ENCODE measurements around the gene UBAC2.

UBAC2 gene

DNA sequence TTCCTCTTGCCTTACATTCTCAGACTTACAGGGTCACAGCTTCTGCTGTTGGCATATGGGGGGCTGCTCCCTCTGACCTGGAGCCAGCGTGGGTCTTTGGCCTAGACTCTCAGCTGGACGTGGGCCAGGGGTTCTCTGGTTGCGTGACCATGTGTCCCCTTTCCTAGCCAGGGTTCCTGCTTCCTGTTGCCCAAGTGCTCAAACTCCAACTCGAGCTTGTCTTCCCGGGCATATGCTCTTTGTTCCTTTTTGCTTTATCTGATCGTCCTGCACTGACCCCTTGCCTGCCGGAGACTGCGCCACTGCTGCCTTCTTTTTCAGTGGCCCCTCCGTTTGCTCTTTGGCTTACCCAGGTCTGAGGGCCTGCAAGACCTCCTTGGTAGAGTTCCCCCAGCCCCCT lies 131.8 kb downstream of the UBAC2 start:
- Histone ChIP-seq H3K36me3 (ENCODE audit: control insufficient read depth in 1 of 2, insufficient read depth in 2 of 2, low read length in 2 of 2) (peaks cover 0 to 7% of the 10 kb centered on the region in 2 donors), H3K27ac (ENCODE audit: low read length) (no peak overlapping the region), H3K27me3 (ENCODE audit: low read depth, low read length) (no peaks in the 10 kb centered on the region), H3K4me3 (ENCODE audit: low read depth in 1 of 2, low read length in 2 of 2) (no peak overlapping the region), H3K4me1 (ENCODE audit: control insufficient read depth in 1 of 2, insufficient read depth in 2 of 2, low read length in 2 of 2) (no peaks in the 10 kb centered on the region), H3K9me3 (ENCODE audit: control insufficient read depth in 1 of 2, low read length in 2 of 2) (no peaks in the 10 kb centered on the region)

DNA sequence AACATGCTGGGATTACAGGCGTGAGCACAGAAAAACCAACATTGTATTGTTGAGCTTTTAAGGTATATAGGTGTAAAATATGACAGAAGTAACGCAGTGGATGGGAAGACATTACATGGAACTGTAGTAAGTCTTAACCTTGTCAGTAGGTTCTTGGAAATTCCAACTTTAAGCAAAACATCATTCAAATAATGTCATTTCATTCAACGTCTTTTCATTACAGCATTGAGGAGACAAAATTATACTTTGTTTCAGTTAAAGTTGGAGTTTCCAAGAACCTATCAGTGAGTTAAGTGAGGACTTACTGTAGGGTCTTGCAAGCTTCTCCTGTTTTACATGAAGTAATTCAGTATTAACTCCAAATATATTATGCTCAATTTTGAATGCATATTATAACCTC lies 133.6 kb downstream of the UBAC2 start:
- Histone ChIP-seq H3K36me3 (ENCODE audit: control insufficient read depth in 1 of 2, insufficient read depth in 2 of 2, low read length in 2 of 2) (peaks cover 0 to 4% of the 10 kb centered on the region in 2 donors), H3K9me3 (ENCODE audit: control insufficient read depth in 1 of 2, low read length in 2 of 2) (no peaks in the 10 kb centered on the region), H3K27ac (ENCODE audit: low read length) (no peak overlapping the region), H3K4me1 (ENCODE audit: control insufficient read depth in 1 of 2, insufficient read depth in 2 of 2, low read length in 2 of 2) (no peaks in the 10 kb centered on the region), H3K4me3 (ENCODE audit: low read depth in 1 of 2, low read length in 2 of 2) (no peak overlapping the region), H3K27me3 (ENCODE audit: low read depth, low read length) (no peaks in the 10 kb centered on the region)

DNA sequence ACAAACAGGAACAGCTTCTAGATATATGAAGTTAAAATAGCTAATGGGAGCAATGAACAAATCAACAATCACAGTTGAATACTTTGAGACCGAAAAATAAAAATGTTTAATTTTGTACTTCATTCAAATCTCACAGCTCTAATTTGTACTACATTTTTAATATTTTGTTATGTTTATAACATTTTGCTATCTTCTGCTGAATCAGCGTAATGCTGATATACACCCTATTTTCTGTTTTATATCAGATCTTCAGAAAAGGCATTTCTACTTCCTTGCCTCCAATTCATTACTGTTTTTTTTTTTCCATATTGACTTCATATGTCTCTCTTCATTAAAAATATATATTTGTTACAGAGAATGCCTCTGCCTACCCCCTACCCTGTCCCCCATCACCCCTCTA lies 134.4 kb downstream of the UBAC2 start:
- no peaks in the 10 kb centered on the region for H3K4me1 ChIP-seq (ENCODE audit: control insufficient read depth in 1 of 2, insufficient read depth in 2 of 2, low read length in 2 of 2)
- H3K4me3 ChIP-seq (ENCODE audit: low read depth in 1 of 2, low read length in 2 of 2), result no peak overlapping the region
- no peaks in the 10 kb centered on the region for H3K9me3 ChIP-seq (ENCODE audit: control insufficient read depth in 1 of 2, low read length in 2 of 2)
- no peaks in the 10 kb centered on the region for H3K36me3 ChIP-seq (ENCODE audit: control insufficient read depth in 1 of 2, insufficient read depth in 2 of 2, low read length in 2 of 2)
- no peak overlapping the region for H3K27ac ChIP-seq (ENCODE audit: low read length)
- H3K27me3 ChIP-seq (ENCODE audit: low read depth, low read length), result no peaks in the 10 kb centered on the region

DNA sequence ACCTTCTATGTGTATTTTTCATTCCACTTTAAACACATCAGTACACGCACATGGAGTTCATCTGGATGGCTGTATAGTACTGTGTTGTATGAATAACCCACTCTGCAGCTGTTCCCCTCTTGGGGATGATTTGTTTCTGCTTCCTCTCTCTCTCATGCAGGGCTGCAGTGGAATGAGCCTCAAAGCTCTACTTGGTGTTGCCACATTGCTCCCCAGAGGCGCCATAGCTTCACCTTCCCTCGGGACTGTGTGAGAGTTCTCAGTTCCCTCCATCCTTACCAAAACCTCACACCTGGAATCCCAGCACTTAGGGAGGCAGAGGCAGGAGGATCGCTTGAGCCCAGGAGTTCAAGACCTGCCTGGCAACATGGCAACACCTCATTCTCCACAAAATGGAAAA lies 134.9 kb downstream of the UBAC2 start:
- Histone ChIP-seq H3K9me3 (ENCODE audit: control insufficient read depth in 1 of 2, low read length in 2 of 2) (no peaks in the 10 kb centered on the region), H3K4me1 (ENCODE audit: control insufficient read depth in 1 of 2, insufficient read depth in 2 of 2, low read length in 2 of 2) (no peaks in the 10 kb centered on the region), H3K27ac (ENCODE audit: low read length) (no peak overlapping the region), H3K36me3 (ENCODE audit: control insufficient read depth in 1 of 2, insufficient read depth in 2 of 2, low read length in 2 of 2) (no peaks in the 10 kb centered on the region), H3K4me3 (ENCODE audit: low read depth in 1 of 2, low read length in 2 of 2) (no peak overlapping the region), H3K27me3 (ENCODE audit: low read depth, low read length) (no peaks in the 10 kb centered on the region)

DNA sequence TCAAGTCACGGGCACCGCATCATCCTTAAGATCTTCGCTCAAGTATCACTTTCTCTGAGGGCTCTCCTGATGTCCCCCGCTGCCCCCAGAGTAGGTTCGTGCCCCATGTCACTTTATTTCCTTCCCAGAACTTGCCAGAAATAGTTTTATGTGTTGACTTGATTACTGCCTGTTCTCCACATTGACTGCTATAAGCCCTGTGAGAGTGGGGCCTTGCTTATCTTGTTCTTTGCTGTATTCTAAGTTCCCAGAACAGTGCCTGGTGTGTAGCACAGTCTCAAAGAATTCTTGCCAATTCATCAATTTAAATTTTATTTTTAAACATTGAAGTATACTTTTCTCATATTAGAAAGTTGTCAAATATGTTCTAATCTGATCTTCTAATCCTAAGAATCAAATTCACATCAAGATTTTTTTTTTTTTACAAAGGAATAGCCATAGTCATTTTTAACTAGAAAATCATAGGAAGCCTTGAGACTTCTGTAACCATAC lies 138.6 kb downstream of the UBAC2 start:
- Histone ChIP-seq H3K4me3 (ENCODE audit: low read depth in 1 of 2, low read length in 2 of 2) (no peak overlapping the region), H3K27me3 (ENCODE audit: low read depth, low read length) (no peaks in the 10 kb centered on the region), H3K36me3 (ENCODE audit: control insufficient read depth in 1 of 2, insufficient read depth in 2 of 2, low read length in 2 of 2) (peaks cover 16 to 25% of the 10 kb centered on the region in 2 donors), H3K9me3 (ENCODE audit: control insufficient read depth in 1 of 2, low read length in 2 of 2) (no peaks in the 10 kb centered on the region), H3K27ac (ENCODE audit: low read length) (no peak overlapping the region), H3K4me1 (ENCODE audit: control insufficient read depth in 1 of 2, insufficient read depth in 2 of 2, low read length in 2 of 2) (no peaks in the 10 kb centered on the region)

DNA sequence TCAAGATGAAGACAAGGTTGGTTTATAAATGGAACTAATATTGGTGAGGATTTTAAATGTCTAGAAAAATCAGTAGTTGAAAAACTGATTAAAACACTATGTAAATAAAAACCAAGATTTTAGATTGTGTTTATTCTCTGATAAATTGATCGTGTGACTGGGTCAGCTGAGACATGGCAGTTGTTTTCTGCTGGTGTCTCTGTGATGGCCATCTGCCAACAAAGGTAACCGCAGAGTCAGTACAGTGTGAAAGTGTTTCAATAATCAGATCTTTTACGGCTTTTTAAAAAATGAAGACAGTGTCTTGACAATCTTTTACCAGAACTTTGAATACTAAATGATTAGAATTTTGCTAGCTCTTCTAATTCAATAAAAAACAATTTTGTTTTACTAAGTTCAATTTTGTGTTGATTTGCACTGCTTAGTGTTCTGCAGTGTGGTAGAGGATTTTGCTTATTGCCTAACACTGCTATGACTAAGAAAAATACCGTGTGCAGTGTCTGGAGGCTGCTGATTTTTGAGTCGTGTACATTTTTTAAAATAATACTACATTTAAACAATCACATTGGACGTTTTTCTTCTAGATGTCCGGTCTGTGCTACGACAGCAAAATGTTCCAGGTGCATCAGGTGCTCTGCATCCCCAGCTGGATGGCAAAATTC lies 139.2 kb downstream of the UBAC2 start:
- Histone ChIP-seq H3K27ac (ENCODE audit: low read length) (no peak overlapping the region), H3K36me3 (ENCODE audit: control insufficient read depth in 1 of 2, insufficient read depth in 2 of 2, low read length in 2 of 2) (peaks cover 16 to 25% of the 10 kb centered on the region in 2 donors), H3K4me1 (ENCODE audit: control insufficient read depth in 1 of 2, insufficient read depth in 2 of 2, low read length in 2 of 2) (no peaks in the 10 kb centered on the region), H3K9me3 (ENCODE audit: control insufficient read depth in 1 of 2, low read length in 2 of 2) (no peaks in the 10 kb centered on the region), H3K4me3 (ENCODE audit: low read depth in 1 of 2, low read length in 2 of 2) (no peak overlapping the region), H3K27me3 (ENCODE audit: low read depth, low read length) (no peaks in the 10 kb centered on the region)

DNA sequence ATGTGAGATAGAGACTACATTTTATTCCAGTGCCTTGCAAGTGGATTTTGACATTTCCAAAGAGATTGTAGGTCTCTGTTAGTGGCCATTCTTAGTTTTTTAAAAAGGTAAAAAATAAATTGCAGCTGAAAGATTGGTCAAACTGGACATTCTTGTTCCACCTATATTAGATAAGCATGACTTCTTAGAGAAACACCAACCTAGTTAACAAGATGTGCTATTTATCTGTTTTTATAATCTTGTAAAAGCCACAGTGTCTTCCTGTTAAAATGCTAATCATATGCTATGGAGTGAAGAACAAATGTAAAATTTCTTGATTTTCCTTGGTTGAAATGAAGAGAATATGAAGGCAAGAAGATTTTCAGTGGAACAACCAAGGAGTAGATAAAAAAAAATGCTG lies 140.0 kb downstream of the UBAC2 start:
- Histone ChIP-seq H3K27ac (ENCODE audit: low read length) (no peak overlapping the region), H3K9me3 (ENCODE audit: control insufficient read depth in 1 of 2, low read length in 2 of 2) (no peaks in the 10 kb centered on the region), H3K4me3 (ENCODE audit: low read depth in 1 of 2, low read length in 2 of 2) (no peak overlapping the region), H3K4me1 (ENCODE audit: control insufficient read depth in 1 of 2, insufficient read depth in 2 of 2, low read length in 2 of 2) (no peaks in the 10 kb centered on the region), H3K36me3 (ENCODE audit: control insufficient read depth in 1 of 2, insufficient read depth in 2 of 2, low read length in 2 of 2) (peaks cover 16 to 25% of the 10 kb centered on the region in 2 donors), H3K27me3 (ENCODE audit: low read depth, low read length) (no peaks in the 10 kb centered on the region)

DNA sequence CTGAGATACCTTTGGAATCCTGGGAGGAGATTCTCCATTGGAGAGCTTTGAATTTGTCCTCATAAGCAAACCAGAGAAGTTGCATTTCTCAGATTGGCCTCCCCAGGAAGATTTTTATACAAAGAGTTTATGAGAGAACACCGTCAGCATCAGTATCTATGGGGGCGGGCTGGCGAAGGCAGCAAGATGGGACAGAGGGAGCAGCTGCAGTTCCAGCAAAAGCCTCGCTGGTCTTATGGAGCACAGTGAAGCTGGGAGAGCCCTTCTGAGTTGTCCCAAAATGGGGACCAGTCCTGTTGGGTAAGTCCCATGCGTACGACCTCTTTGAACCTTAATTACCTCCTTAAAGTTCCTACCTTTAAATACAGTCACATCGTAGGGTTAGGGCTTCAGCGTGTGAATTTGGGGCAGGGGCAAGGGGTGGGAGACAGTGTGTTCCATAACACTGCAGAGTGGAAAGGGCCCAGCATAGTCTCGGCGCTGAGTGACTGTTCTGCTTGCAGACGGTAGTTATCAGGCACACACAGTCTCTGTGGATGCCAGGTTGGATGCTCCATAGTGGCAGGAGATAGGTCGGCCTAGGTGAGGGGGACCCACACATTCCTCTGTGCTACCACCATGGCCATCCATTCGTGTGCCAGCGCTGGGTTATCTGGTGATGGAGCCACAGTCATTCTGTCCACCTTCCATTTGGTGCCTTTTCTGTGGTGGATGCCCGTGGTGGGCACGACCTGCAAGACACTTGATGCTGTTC lies 141.5 kb downstream of the UBAC2 start:
- Histone ChIP-seq H3K9me3 (ENCODE audit: control insufficient read depth in 1 of 2, low read length in 2 of 2) (no peaks in the 10 kb centered on the region), H3K36me3 (ENCODE audit: control insufficient read depth in 1 of 2, insufficient read depth in 2 of 2, low read length in 2 of 2) (peaks cover 16 to 25% of the 10 kb centered on the region in 2 donors), H3K27ac (ENCODE audit: low read length) (no peak overlapping the region), H3K27me3 (ENCODE audit: low read depth, low read length) (no peaks in the 10 kb centered on the region), H3K4me3 (ENCODE audit: low read depth in 1 of 2, low read length in 2 of 2) (no peak overlapping the region), H3K4me1 (ENCODE audit: control insufficient read depth in 1 of 2, insufficient read depth in 2 of 2, low read length in 2 of 2) (no peaks in the 10 kb centered on the region)

DNA sequence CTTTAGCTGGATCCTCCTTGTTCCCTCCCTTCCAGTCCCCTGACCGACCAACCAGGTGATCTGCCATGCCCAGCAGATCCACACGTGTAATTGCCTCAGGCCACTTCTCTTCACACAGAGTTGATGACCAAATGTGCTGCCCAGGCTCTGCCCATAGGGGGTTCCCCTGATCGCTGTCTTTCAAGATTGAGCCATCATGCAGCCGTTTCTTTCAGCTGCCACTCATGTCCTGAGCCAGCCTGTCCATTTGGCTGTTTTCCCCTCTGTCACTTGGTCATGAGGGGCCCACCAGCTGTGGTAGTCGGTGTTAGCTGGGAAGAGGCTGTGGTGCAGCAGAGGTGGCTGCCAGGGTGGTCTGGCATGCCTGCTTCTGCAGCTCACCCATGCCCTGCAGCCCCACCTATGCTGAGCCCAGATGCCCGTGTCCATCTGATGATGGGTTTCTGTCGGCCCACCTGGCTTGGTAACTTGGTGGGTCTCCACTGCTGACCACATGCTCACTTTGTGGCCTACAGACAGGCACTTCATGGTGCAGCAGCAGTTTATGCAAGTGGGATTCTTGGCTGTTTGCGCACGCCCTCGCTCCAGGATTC lies 142.2 kb downstream of the UBAC2 start:
- H3K36me3 ChIP-seq (ENCODE audit: control insufficient read depth in 1 of 2, insufficient read depth in 2 of 2, low read length in 2 of 2), result peaks cover 18 to 25% of the 10 kb centered on the region in 2 donors
- H3K27me3 ChIP-seq (ENCODE audit: low read depth, low read length), result no peaks in the 10 kb centered on the region
- no peak overlapping the region for H3K27ac ChIP-seq (ENCODE audit: low read length)

DNA sequence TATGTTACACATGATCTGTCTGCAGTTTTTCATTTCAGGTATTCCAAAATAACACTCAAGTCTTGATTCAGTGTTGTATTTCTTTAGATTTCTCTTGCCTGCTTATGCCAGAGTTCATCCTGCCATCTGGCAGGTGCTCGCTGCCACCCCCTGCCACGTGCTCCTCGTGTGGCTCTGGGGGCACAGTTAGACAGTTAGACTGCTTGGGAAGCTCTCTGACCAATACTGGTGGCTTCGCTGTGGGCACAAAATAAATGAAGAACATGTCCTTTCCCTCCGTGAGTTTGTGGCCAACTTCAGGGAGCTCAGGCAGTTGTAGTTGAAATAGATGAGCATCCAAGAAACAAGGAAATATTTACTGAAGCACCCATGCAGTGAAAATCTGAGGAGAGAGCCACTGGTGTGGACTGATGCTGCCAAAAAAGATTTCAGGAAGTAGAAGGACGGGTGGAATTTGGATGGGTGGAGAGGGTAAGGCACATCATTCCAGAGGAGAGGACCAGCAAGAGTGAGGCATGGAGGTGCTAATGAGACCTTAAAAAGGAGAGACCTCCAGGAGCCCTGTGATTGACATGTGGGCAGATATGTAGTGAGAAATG lies 144.1 kb downstream of the UBAC2 start:
- Histone ChIP-seq H3K4me3 (ENCODE audit: low read depth in 1 of 2, low read length in 2 of 2) (no peak overlapping the region), H3K9me3 (ENCODE audit: control insufficient read depth in 1 of 2, low read length in 2 of 2) (no peaks in the 10 kb centered on the region), H3K27me3 (ENCODE audit: low read depth, low read length) (no peaks in the 10 kb centered on the region), H3K27ac (ENCODE audit: low read length) (no peak overlapping the region), H3K4me1 (ENCODE audit: control insufficient read depth in 1 of 2, insufficient read depth in 2 of 2, low read length in 2 of 2) (no peaks in the 10 kb centered on the region), H3K36me3 (ENCODE audit: control insufficient read depth in 1 of 2, insufficient read depth in 2 of 2, low read length in 2 of 2) (peaks cover 23 to 25% of the 10 kb centered on the region in 2 donors)

More for the DNA sequence above, 142.2 kb downstream of the UBAC2 start:
- H3K4me1 ChIP-seq (ENCODE audit: control insufficient read depth in 1 of 2, insufficient read depth in 2 of 2, low read length in 2 of 2), result no peaks in the 10 kb centered on the region
- no peak overlapping the region for H3K4me3 ChIP-seq (ENCODE audit: low read depth in 1 of 2, low read length in 2 of 2)
- H3K9me3 ChIP-seq (ENCODE audit: control insufficient read depth in 1 of 2, low read length in 2 of 2), result no peaks in the 10 kb centered on the region

DNA sequence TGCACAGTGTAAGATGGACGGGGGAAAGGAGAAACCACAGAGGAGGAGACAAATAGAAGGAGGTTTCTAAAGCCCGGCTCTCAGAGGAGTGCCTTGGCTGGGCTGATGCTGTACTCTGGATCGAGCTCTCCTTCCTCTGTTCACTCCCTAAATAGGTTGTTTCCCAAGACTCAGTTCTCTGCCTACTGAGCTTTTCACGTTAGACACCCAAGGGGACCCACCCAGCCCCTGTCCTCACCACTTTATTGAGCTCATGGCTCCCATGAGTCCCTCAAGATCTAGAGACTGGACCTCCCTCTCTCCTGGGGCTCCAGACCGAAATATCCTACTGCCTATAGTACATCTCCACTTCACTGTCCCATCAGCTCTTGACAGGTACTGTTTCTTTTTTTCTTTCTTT lies 144.7 kb downstream of the UBAC2 start:
- Histone ChIP-seq H3K9me3 (ENCODE audit: control insufficient read depth in 1 of 2, low read length in 2 of 2) (no peaks in the 10 kb centered on the region), H3K4me3 (ENCODE audit: low read depth in 1 of 2, low read length in 2 of 2) (no peak overlapping the region), H3K27ac (ENCODE audit: low read length) (no peak overlapping the region), H3K4me1 (ENCODE audit: control insufficient read depth in 1 of 2, insufficient read depth in 2 of 2, low read length in 2 of 2) (no peaks in the 10 kb centered on the region), H3K27me3 (ENCODE audit: low read depth, low read length) (no peaks in the 10 kb centered on the region), H3K36me3 (ENCODE audit: control insufficient read depth in 1 of 2, insufficient read depth in 2 of 2, low read length in 2 of 2) (peaks cover 23 to 25% of the 10 kb centered on the region in 2 donors)

Data from muscle layer of duodenum (tissue), 2 donors.